SK-N-MC (cell line): ENCODE results near the gene XPO1.
"Not testable (repeated sequence)": the region's sequence is repeated elsewhere in the genome, so short reads cannot be mapped to it uniquely, and the experiment has no call there.

Experiments
- DNase-seq: peaks from one replicate; pipeline ENCODE4 v3.0.0-alpha.2; 2011; ENCODE audit warnings: low read depth, low spot score
- H3K27ac ChIP-seq: fragments of 200-600 bp; sonication (generic); 2 replicates; pipeline ENCODE4 v1.5.1; 2016; ENCODE audit warnings: mixed run types
- H3K36me3 ChIP-seq: fragments of 200-600 bp; sonication (generic); 2 replicates; pipeline ENCODE4 v1.6.1; 2017; ENCODE audit warnings: antibody characterized with exemption, low read length, mixed read lengths; ENCODE audit not compliant: insufficient read depth
- H3K4me3 ChIP-seq: fragments of 200-600 bp; sonication (generic); 2 replicates; pipeline ENCODE4 v1.5.1; 2016
- H3K9ac ChIP-seq: fragments of 200-600 bp; sonication (generic); 2 replicates; pipeline ENCODE4 v1.8.0; 2017; ENCODE audit warnings: mixed run types, mixed read lengths; ENCODE audit not compliant: insufficient read length
- H3K9me3 ChIP-seq: fragments of 200-600 bp; sonication (generic); 2 replicates; pipeline ENCODE4 v1.6.1; 2017; ENCODE audit warnings: low read depth, mild to moderate bottlenecking, antibody characterized with exemption, low read length, moderate library complexity, mixed read lengths
- EZH2 ChIP-seq: fragments of 200-600 bp; sonication (generic); IDR thresholded peaks from one replicate; pipeline ENCODE4 v1.6.1; 2017; ENCODE audit warnings: antibody characterized with exemption
- FOXP2 ChIP-seq: optimal IDR thresholded peaks from 2 replicates; pipeline ENCODE3; 2011; ENCODE audit warnings: mild to moderate bottlenecking, moderate library complexity; ENCODE audit not compliant: insufficient read depth; ENCODE audit errors: extremely low read length, control extremely low read depth
- POLR2AphosphoS5 ChIP-seq: IDR thresholded peaks from 2 replicates; pipeline ENCODE4 v1.6.1; 2012; ENCODE audit warnings: mild to moderate bottlenecking, low read depth, low read length, borderline replicate concordance

The XPO1 gene

DNA sequence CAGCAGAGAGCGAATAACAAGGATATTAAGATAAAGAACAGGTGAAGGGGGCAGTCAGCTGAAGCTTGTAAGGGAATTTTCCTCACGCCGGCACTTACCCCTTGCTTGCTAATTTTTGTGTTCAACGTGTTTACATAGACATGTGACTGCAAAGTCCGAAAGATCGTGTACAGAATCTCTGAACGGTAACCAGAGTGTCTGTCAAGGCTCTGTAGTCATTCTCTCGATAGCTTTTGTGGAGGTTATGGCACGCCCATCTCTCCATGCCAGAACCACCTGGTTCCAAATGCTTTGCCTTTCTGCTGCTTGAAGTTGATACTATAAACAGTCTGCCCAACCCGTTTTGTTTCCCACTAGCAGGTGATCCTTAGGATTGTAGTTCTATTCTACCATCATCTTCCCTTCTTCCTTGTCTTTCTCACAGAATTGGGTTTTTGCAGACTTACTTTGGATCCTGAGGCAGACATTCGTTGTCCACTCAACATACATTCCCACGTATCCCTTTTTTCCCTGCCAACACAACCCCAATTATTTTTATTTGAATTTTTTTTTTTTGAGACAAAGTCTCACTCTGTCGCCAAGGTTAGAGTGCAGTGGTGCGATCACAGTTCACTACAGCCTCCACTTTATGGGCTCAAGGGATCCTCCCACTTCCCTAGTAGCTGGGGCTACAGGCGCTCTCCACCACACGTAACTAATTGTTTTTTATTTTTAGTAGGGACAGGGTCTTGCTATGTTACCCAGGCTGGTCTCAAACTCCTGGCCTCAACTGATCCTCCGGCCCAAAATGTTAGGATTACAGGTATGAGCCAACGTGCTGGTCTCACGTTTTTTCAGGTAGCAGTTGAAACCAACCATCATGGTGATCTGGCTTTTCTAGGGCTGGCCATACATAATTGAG, 66.0 kb downstream of the XPO1 start:
- peak overlapping the region; percentile 90 for H3K4me3 ChIP-seq
- peaks cover 17% of the 10 kb centered on the region for H3K36me3 ChIP-seq
- no peak; the same call in 1 of the 2 replicates for TF ChIP-seq POLR2AphosphoS5
- no peak for TF ChIP-seq FOXP2
- TF ChIP-seq EZH2 = no peak
- H3K9me3 ChIP-seq = no peaks in the 10 kb centered on the region
- no peak for DNase-seq
- peak overlapping the region; percentile 95 for H3K9ac ChIP-seq
- H3K27ac ChIP-seq = peak overlapping the region; percentile 85

DNA sequence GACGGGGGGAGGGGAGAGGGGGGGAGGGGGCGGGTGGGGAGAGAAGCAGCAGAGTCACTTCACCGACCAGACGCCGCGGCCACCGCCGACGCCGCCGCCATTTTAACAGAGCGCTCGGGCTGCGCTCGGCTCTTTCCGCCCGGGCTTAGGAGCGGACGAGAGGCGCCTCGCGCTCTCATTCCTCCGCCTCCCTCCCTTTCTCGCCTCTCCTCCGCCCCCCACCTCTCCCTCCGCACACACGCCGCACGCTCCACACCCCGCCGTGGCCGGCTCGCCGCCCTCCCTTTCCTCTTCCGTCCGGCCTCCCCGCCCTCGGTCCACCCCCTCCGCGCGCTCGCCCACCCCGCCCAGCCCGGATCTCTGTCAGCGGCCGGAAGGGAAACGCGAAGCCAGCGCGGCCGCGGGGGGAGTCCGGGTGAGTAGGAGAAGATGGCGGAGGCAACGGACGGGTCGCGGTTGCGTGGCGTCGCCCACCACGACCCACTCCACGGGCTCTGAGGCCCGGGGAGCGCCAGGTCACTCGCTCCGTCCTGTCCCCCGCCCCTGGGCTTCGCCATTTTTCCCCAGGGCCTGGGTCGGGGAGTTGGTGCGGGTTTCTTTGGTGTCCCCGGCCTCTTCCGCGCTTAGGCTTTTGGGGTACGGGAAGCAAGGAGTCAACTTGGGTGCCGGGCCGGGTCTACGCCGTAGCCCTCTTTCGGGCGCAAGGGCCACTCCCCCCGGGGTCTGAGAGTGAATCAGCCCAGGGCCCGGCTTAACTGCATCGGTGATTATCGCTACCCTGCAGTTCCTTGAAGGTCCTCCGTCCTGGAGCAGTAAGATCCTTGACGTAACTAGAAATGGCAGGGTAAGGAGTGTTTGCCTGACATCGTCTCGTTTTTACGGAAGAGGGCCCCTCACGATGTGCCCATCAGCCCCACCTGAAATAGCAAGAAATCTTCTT, 66.9 kb downstream of the XPO1 start, which contains the start of gene USP34:
Gene USP34, minus strand, starts transcription at position 123 of the 940 bp plus-strand sequence. CDS start 395 bp downstream, outside the sequence.
- TF ChIP-seq POLR2AphosphoS5 (peak; percentile 86; the same call in 1 of the 2 replicates), EZH2 (no peak), FOXP2 (peak; percentile 24)
- peaks cover 16% of the 10 kb centered on the region for H3K36me3 ChIP-seq
- H3K9me3 ChIP-seq = no peaks in the 10 kb centered on the region
- peak within 1 kb of the TSS; percentile 90 for H3K4me3 ChIP-seq
- peak within 1 kb of the TSS; percentile 85 for H3K27ac ChIP-seq
- H3K9ac ChIP-seq = peak within 1 kb of the TSS; percentile 95
- no peak for DNase-seq

GRCh38 chr2:61470122-61470951, 67.8 kb downstream of the XPO1 start:
- H3K27ac ChIP-seq = peak overlapping the region; percentile 68
- H3K36me3 ChIP-seq = peaks cover 16% of the 10 kb centered on the region
- no peaks in the 10 kb centered on the region for H3K9me3 ChIP-seq
- peak overlapping the region; percentile 85 for H3K4me3 ChIP-seq
- no peak for DNase-seq
- no peak for TF ChIP-seq EZH2
- no peak for TF ChIP-seq POLR2AphosphoS5
- no peak for TF ChIP-seq FOXP2
- peak overlapping the region; percentile 81 for H3K9ac ChIP-seq

GRCh38 chr2:61469424-61470121, 68.6 kb downstream of the XPO1 start:
- Histone ChIP-seq H3K4me3 (peak overlapping the region; percentile 85), H3K9me3 (no peaks in the 10 kb centered on the region), H3K9ac (peak overlapping the region; percentile 81), H3K27ac (peak overlapping the region; percentile 64), H3K36me3 (peaks cover 19% of the 10 kb centered on the region)
- TF ChIP-seq FOXP2 (no peak), EZH2 (no peak), POLR2AphosphoS5 (no peak)
- no peak for DNase-seq

GRCh38 chr2:61468231-61468630, 69.9 kb downstream of the XPO1 start:
- H3K27ac ChIP-seq, H3K9me3 ChIP-seq, DNase-seq, H3K9ac ChIP-seq: not testable (repeated sequence)
- Histone ChIP-seq H3K4me3 (0 out of 2 replicates have a peak overlapping the region, but pooled peaks have one; percentile 85), H3K36me3 (peaks cover 19% of the 10 kb centered on the region)

- DNase-seq = no peak
- TF ChIP-seq EZH2 (no peak), POLR2AphosphoS5 (no peak), FOXP2 (no peak)
- no peak overlapping the region; the same call in 1 of the 2 replicates for H3K4me3 ChIP-seq
These were observed 73.1 kb downstream of the XPO1 start for GRCh38 chr2:61465045-61465444.

DNA sequence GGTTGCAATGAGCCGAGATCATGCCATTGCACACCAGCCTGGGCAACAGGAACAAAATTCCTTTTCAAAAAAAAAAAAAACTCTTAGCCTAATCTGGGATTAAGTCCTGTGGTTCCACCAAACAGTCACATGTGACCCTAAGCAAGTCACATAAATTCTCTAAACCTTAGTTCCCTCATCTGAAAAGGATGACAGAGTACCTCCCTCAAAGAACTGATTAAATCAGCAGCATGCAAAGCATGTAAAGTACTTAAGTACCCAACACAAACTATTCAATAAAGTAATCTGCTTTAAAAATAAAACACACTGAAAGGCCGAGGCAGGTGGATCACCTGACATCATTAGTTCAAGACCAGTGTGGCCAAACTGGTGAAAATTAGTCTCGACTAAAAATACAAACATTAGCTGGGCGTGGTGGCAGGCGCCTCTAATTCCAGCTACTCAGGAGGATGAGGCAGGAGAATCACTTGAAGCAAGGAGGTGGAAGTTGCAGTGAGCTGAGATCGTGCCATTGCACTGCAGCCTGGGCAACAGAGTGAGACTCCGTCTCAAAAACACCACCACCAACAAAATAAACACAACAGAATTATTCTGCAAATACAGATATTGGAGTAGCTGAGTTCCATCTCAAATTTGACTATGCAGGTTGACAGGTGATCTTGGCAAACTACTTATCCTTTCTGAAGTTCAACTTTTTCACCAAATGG, 74.2 kb downstream of the XPO1 start:
- H3K9me3 ChIP-seq = no peaks in the 10 kb centered on the region
- no peak overlapping the region for H3K27ac ChIP-seq
- no peak for TF ChIP-seq EZH2
- no peak for TF ChIP-seq POLR2AphosphoS5
- no peak for TF ChIP-seq FOXP2
- H3K36me3 ChIP-seq = peaks cover 24% of the 10 kb centered on the region
- H3K4me3 ChIP-seq = no peak overlapping the region
- DNase-seq = no peak
- H3K9ac ChIP-seq = no peak overlapping the region

More at GRCh38 chr2:61465045-61465444, 73.1 kb downstream of the XPO1 start:
- Histone ChIP-seq H3K27ac (peak overlapping the region; percentile 70), H3K36me3 (peaks cover 23% of the 10 kb centered on the region), H3K9me3 (no peaks in the 10 kb centered on the region), H3K9ac (no peak overlapping the region)
